Stimulated activated naive B cell treated with anti-CD40 and anti-IgM and Interleukin-4, amounts not matched to agents 10 μg/mL and 1 μg/mL and 100 μg/mL, for 72 hours (primary cell): ENCODE results near the gene CBLB.

Source experiments
- ATAC-seq, 2 donors: fragments of 150-1000 bp; cut with Tn5 transposase; replicated peaks; 2 replicates each; pipeline ENCODE4 v1.10.0; 2021; ENCODE audit warnings: moderate library complexity in 1 of 2
- DNase-seq: peaks from one replicate; pipeline ENCODE4 v3.0.0; 2021
- H3K27ac Mint-ChIP-seq: one replicate; pipeline ENCODE4 v1.8.0; 2022; ENCODE audit warnings: mild to moderate bottlenecking, mixed read lengths
- H3K27me3 Mint-ChIP-seq, 2 donors: one replicate each; pipeline ENCODE4 v1.8.0; 2022; ENCODE audit warnings: mixed read lengths in 2 of 2
- H3K36me3 Mint-ChIP-seq, 2 donors: one replicate each; pipeline ENCODE4 v1.8.0; 2022; ENCODE audit warnings: mixed read lengths in 2 of 2, mild to moderate bottlenecking in 1 of 2
- H3K4me1 Mint-ChIP-seq, 2 donors: one replicate each; pipeline ENCODE4 v1.8.0; 2022; ENCODE audit warnings: mixed read lengths in 2 of 2, mild to moderate bottlenecking in 1 of 2
- H3K4me3 Mint-ChIP-seq, 2 donors: one replicate each; pipeline ENCODE4 v1.8.0; 2022; ENCODE audit warnings: mild to moderate bottlenecking in 2 of 2, mixed read lengths in 2 of 2, moderate library complexity in 1 of 2
- H3K9me3 Mint-ChIP-seq, 2 donors: one replicate each; pipeline ENCODE4 v1.8.0; 2022; ENCODE audit warnings: mixed read lengths in 2 of 2, mild to moderate bottlenecking in 1 of 2

The CBLB gene

DNA sequence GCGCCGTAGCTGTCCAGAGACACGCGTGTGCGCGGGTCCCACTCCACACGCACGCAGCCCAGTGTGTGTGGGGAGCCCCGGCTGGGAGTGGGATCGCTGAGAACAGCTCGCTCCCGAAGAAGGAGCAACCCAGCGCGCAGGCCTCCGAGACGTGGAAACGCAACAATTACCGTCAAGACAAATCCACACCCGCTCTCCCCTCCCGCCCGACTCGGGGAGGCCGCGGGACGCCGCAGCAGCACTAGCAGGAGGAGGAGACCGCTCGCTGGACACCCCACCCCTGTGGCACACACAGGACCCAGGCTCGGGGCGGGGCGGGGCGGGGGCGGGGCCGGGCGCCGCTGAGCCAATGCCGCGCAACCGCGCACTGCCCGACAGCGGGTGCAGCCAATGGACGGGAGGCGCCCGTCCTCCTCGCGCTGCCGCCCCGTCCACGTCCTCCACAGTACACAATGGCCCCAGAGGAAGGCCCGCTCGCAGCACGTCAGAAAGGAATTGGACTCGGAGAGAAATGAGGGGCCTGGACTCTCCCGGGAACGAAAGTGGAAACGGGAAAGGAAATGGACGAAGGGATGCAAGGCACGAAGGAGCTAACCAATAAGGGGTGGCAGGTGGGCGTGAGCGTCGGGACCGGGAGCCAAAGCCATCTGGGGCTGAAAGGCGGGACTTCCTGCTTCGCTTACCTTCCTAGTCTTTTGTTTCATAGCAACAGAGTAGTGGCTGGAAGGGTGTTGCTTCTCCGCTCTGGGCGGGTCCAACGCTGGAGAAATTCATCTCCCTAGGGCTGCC, at the start of gene CBLB:
Gene CBLB (minus strand): TSS at position 271 of the 789 bp plus-strand sequence. CDS start 1,435 bp downstream, outside the sequence.
- peaks cover 24 to 38% of the 10 kb centered on the region in 2 donors for H3K4me1 Mint-ChIP-seq
- H3K36me3 Mint-ChIP-seq, result peaks cover 2 to 3% of the 10 kb centered on the region in 2 donors

DNA sequence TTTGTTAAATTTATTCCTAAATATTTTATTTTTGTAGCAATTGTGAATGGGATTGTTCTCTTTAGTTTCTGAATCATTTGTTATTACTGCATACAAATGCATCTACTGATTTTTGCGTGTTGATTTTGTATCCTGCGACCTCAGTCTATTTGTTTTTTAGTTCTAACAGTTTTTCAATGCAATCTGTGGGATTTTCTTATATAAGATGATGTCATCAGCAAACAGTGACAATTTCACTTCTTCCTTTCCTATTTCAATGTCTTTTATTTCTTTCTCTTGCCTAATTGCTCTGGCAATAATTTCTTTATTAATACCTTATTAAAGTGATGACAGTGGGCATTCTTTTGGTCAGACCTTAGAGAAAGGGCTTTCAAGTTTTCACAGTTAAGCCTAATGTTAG, 48.0 kb upstream of the CBLB start:
- peaks cover 6% of the 10 kb centered on the region in 2 donors for H3K36me3 Mint-ChIP-seq
- H3K9me3 Mint-ChIP-seq, result peaks cover 8 to 18% of the 10 kb centered on the region in 2 donors
- no peaks in the 10 kb centered on the region for H3K27me3 Mint-ChIP-seq
- DNase-seq (no peak), ATAC-seq (no peak)
- no peak overlapping the region for H3K4me3 Mint-ChIP-seq
- H3K4me1 Mint-ChIP-seq, result no peaks in the 10 kb centered on the region
- no peak overlapping the region for H3K27ac Mint-ChIP-seq

More for the DNA sequence above, at the start of gene CBLB:
- DNase-seq (peak; percentile 81), ATAC-seq (peak; percentile 90 to 92)
- Mint-ChIP-seq H3K27me3 (no peaks in the 10 kb centered on the region), H3K9me3 (no peaks in the 10 kb centered on the region), H3K4me3 (peak within 1 kb of the TSS; percentile 96 to 97), H3K27ac (peak within 1 kb of the TSS; percentile 98)

DNA sequence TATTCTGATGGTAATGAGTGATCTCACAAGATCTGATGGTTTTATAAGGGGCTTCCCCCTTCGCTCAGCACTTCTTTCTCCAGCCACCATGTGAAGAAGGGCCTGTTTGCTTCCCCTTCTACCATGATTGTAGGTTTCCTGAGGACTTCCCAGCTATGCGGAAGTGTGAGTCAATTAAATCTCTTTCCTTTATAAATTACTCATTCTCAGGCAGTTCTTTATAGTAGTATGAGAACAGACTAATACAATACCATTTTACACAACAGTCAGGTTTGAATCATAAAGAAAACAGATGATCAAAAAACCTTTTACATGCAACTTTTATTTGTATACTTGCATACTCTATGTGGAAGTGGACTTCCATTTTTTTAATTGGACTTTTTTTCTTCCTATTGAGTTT, 46.7 kb upstream of the CBLB start:
- H3K36me3 Mint-ChIP-seq, result peaks cover 2 to 6% of the 10 kb centered on the region in 2 donors
- ATAC-seq, result no peak
- no peaks in the 10 kb centered on the region for H3K27me3 Mint-ChIP-seq
- no peak overlapping the region for H3K27ac Mint-ChIP-seq
- no peak overlapping the region for H3K4me3 Mint-ChIP-seq
- H3K4me1 Mint-ChIP-seq, result no peaks in the 10 kb centered on the region
- no peak for DNase-seq
- H3K9me3 Mint-ChIP-seq, result peaks cover 6 to 15% of the 10 kb centered on the region in 2 donors

DNA sequence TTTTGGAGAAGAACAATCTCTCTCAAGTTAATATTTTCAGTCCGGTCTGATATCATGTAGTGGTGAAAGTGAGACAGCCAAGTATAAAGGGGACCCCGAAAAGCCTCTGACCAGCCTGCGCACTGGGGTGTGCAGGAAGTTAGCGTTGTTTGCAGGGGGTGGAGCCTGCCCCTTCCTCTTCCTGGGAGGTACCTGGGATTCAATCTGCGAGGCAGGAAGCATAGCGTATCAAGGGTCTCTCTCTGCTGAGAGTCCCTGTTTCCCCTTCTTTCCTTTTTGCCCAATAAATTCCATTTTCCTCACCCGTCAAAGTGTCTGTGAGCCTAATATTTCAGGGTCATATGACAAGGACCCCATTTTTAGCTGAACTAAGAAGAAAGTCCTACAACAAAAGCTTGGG, 44.8 kb upstream of the CBLB start:
- Mint-ChIP-seq H3K36me3 (no peaks in the 10 kb centered on the region), H3K27me3 (no peaks in the 10 kb centered on the region), H3K4me1 (no peaks in the 10 kb centered on the region), H3K27ac (no peak overlapping the region), H3K9me3 (peaks cover 3 to 6% of the 10 kb centered on the region in 2 donors), H3K4me3 (no peak overlapping the region)
- no peak for ATAC-seq
- no peak for DNase-seq

DNA sequence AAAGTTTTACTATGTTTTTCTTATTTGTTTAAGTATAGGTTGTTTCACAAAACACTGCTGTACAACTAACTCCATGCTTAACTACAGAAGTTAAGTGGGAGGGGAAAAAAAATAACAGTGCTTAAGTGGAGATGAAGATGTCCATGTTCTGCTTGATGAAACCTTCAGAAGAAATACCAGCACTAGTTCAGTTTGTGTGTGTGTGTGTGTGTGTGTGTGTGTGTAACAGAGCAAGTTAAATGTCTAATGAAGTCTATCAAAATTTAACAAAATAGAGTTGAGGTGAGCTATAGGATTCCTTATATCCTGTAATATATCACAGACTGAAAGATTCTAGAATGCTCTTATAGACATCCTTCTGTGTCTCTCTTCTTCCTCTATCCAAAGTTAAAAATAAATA, 44.1 kb upstream of the CBLB start:
- Mint-ChIP-seq H3K9me3 (peaks cover 2 to 6% of the 10 kb centered on the region in 2 donors), H3K4me3 (no peak overlapping the region), H3K27me3 (no peaks in the 10 kb centered on the region), H3K36me3 (no peaks in the 10 kb centered on the region), H3K27ac (no peak overlapping the region), H3K4me1 (peaks cover 0 to 2% of the 10 kb centered on the region in 2 donors)
- ATAC-seq (no peak), DNase-seq (no peak)

DNA sequence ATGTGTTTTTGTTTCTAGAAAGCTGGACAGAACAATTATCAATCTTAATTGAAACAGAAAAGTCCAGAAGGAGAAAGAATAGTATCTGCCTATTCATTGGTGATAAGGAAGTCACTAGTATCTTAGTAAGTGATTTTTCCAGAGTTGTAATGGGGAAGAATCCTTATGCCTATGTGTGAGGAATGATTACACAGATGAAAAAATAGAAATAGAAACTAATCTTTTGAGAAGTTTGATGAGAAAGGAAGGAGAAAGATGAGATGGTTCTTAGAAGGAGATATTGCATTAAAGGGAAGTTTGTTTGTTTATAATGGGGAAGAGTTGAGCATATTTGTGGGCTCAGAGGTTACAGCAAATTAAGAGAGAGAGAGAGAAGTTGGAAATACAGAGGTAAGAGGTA, 42.7 kb upstream of the CBLB start:
- DNase-seq, result no peak
- Mint-ChIP-seq H3K36me3 (no peaks in the 10 kb centered on the region), H3K9me3 (peaks cover 2 to 6% of the 10 kb centered on the region in 2 donors), H3K4me3 (no peak overlapping the region), H3K4me1 (peaks cover 3 to 10% of the 10 kb centered on the region in 2 donors), H3K27ac (no peak overlapping the region), H3K27me3 (no peaks in the 10 kb centered on the region)
- no peak for ATAC-seq

DNA sequence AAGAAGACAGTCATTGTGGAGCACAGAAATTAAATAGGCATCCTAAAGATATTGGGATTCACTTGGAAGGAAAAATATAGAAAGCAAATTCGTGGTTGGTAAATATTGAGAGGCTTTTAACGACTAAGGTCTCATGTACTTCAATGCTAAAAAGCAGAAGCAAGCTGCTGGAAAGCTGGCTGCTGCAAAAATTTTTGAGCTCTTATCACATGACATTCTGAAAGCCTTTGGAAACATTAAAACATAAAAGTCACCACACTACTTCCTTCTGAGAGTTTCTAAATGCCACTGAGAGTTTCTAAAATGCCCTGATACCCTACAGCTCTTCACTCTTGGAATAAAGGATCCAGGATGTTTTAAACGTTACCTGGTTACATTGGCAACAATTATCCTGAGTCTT, 39.0 kb upstream of the CBLB start:
- Mint-ChIP-seq H3K27ac (no peak overlapping the region), H3K27me3 (no peaks in the 10 kb centered on the region), H3K36me3 (no peaks in the 10 kb centered on the region), H3K4me1 (peaks cover 3 to 10% of the 10 kb centered on the region in 2 donors), H3K9me3 (peaks cover 0 to 2% of the 10 kb centered on the region in 2 donors), H3K4me3 (peak overlapping the region in 1 of 2 donors; percentile 26)
- ATAC-seq (peak; percentile 89), DNase-seq (peak; percentile 3)

DNA sequence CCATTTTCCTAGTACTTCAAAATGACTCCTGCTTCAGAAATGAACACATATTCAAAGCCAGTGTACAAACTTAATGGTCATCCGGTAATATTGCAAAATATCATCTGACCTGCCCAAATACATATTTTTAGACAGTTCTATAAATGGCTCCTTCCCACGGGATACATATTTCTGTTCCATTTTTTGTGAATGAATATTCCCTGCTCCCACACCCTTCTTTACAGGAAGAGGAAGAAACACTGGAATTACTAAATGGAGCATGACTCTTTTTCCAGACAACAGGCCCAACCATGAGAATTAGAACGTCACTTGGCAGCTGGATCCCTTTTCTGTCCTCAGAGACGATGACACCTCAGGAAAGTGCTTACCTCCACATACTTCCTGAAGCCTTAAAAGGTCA, 38.0 kb upstream of the CBLB start:
- H3K27me3 Mint-ChIP-seq, result no peaks in the 10 kb centered on the region
- H3K4me3 Mint-ChIP-seq, result no peak overlapping the region
- DNase-seq (no peak), ATAC-seq (no peak)
- no peaks in the 10 kb centered on the region for H3K36me3 Mint-ChIP-seq
- H3K4me1 Mint-ChIP-seq, result peaks cover 3 to 10% of the 10 kb centered on the region in 2 donors
- H3K9me3 Mint-ChIP-seq, result peaks cover 0 to 2% of the 10 kb centered on the region in 2 donors
- H3K27ac Mint-ChIP-seq, result no peak overlapping the region

DNA sequence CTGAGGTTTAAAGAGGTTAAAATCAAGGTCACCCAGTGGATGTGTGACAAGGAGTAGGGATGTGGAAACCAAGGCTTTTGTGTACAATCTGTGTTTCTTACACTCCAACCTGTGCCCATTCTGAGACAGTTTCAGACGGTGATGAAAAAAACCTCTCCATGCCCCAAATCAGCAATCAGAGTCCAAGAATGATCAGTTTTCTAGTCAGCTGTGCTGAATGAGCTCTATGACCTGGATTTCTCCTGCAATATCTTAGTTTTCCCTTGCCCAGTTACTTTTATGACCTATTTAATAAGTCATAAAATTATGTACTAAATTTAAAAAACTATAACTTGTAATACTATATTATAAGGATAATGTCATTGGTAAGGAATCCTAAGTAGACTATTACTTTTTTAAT, 37.5 kb upstream of the CBLB start:
- DNase-seq, result no peak
- no peaks in the 10 kb centered on the region for H3K27me3 Mint-ChIP-seq
- ATAC-seq, result no peak
- peaks cover 3 to 10% of the 10 kb centered on the region in 2 donors for H3K4me1 Mint-ChIP-seq
- H3K36me3 Mint-ChIP-seq, result no peaks in the 10 kb centered on the region
- H3K9me3 Mint-ChIP-seq, result peaks cover 0 to 2% of the 10 kb centered on the region in 2 donors
- no peak overlapping the region for H3K4me3 Mint-ChIP-seq
- no peak overlapping the region for H3K27ac Mint-ChIP-seq

DNA sequence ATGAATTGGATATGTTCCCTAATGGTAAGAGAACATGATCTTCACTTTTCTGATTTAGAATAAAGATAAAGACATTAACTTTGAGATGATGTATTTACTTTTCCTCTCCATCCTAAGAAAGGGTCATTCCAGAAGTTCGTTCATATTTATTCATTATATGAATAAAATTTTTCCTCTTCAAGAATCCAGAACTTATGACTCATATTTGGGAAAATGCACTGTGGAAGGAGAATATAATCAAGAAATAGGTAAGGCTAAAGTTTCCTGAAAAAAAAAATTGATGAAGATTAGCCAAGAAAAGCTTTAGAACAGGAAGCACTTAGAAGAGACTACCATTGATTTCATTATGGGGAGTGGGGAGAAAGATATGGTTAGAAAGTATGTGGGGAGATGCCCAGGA, 36.5 kb upstream of the CBLB start:
- Mint-ChIP-seq H3K27ac (no peak overlapping the region), H3K27me3 (no peaks in the 10 kb centered on the region), H3K9me3 (peaks cover 0 to 2% of the 10 kb centered on the region in 2 donors), H3K36me3 (no peaks in the 10 kb centered on the region), H3K4me3 (no peak overlapping the region), H3K4me1 (peaks cover 3 to 10% of the 10 kb centered on the region in 2 donors)
- ATAC-seq, result no peak
- no peak for DNase-seq

DNA sequence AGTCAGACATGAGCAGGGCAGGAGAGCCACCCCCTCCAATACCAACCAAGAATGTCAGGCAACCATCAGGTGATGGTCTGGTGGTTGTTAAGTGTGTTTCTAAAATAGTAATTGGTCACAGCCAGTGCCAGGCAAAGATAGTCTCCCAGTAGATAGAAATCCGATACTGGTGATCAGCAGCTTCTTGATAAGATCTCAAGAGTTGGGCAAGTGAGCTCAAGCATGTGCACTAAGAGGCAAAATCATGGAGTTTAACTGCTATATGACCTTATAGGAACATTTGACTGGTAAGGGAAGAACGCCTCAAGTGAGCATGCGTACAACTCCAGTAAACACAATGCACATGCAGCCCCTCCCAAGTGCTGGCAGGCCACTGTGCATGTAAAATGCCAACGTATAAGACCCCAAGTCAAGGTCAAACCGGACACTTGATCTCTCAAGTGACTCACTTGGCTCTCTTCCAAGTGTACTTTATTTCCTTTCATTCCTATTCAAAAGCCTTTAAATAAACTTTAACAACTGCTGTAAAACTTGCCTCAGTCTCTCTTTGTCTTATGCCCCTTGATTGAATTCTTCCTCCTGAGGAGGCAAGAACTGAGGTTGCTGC, 36.0 kb upstream of the CBLB start:
- DNase-seq, result no peak
- ATAC-seq, result no peak
- Mint-ChIP-seq H3K36me3 (no peaks in the 10 kb centered on the region), H3K4me3 (no peak overlapping the region), H3K9me3 (peaks cover 0 to 2% of the 10 kb centered on the region in 2 donors), H3K27me3 (no peaks in the 10 kb centered on the region), H3K4me1 (peaks cover 3 to 10% of the 10 kb centered on the region in 2 donors), H3K27ac (no peak overlapping the region)

DNA sequence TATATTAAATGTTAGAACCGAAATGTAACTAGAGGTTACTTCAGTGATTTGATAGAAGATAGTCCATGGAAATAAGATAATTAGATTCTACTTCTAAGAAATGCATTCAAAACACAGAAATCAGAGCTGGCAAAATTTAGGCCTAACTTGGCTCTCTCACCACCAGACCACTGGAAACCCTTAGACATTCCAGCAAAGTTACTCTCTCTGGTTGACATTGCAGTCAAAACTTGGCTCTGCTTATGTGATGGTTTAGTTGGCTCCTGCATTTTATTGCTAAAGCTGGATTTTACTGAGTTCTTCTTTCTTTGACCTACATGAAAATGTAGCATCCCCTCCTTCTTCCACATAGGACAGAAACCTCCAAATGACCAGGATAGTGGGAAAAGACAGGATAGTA, 35.4 kb upstream of the CBLB start:
- H3K27me3 Mint-ChIP-seq, result no peaks in the 10 kb centered on the region
- no peaks in the 10 kb centered on the region for H3K36me3 Mint-ChIP-seq
- H3K27ac Mint-ChIP-seq, result no peak overlapping the region
- peaks cover 0 to under 1% of the 10 kb centered on the region in 2 donors for H3K9me3 Mint-ChIP-seq
- DNase-seq (no peak), ATAC-seq (no peak)
- H3K4me1 Mint-ChIP-seq, result peaks cover 3 to 10% of the 10 kb centered on the region in 2 donors
- H3K4me3 Mint-ChIP-seq, result no peak overlapping the region

DNA sequence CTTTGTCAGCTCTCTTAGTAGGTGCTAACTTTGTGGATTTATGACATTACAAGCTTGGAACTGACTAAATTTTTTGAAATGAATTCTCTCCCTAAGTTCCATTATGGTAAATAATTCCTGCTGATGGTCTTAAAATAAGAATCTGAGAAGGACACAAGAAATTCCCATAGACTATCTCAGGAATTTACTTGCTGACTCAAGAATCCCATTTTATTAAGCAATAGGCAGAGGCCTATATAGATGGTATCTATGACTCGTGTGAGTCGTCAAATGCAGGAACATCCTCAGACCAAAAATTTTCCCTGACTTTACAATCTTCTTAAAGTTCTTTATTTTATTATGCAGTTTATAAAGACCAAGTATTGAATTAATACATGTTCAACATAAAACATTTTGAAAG, 30.7 kb upstream of the CBLB start:
- no peak overlapping the region for H3K27ac Mint-ChIP-seq
- ATAC-seq, result no peak
- no peaks in the 10 kb centered on the region for H3K36me3 Mint-ChIP-seq

DNA sequence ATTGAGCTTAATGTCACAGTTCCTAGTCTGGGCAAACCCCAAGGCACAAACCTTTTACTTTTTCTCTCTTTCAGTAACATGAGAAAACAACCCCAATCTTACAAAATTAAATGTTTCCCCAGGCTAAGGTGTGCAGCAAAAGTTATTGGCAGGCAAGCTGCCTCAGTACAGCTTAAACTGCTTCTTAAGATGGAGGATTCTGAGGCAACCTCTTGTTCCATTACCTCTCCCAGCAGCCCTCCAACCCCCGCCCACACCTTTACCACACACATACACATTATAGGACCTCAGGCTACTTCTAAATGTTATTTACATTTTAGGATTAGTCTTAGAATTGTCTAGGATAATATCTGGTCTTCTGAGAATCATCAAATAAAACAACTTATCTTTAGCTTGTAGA, 22.3 kb upstream of the CBLB start:
- H3K27ac Mint-ChIP-seq, result no peak overlapping the region
- peaks cover 8 to 11% of the 10 kb centered on the region in 2 donors for H3K4me1 Mint-ChIP-seq
- no peak for ATAC-seq
- DNase-seq, result no peak
- peaks cover 0 to 6% of the 10 kb centered on the region in 2 donors for H3K27me3 Mint-ChIP-seq
- H3K9me3 Mint-ChIP-seq, result no peaks in the 10 kb centered on the region
- H3K4me3 Mint-ChIP-seq, result no peak overlapping the region
- no peaks in the 10 kb centered on the region for H3K36me3 Mint-ChIP-seq

More for the DNA sequence above, 30.7 kb upstream of the CBLB start:
- DNase-seq, result no peak
- Mint-ChIP-seq H3K4me3 (no peak overlapping the region), H3K27me3 (no peaks in the 10 kb centered on the region), H3K9me3 (no peaks in the 10 kb centered on the region), H3K4me1 (no peaks in the 10 kb centered on the region)
